Activated naive CD8-positive, alpha-beta T cell treated with anti-CD3 and anti-CD28 coated beads for 36 hours (primary cell): Measurements from ENCODE around the gene PHLPP1. TPM values are rescaled to one million over a fixed set of nuclear protein-coding genes. Genes with fewer than 3 reads are reported as not detected.
A peak's percentile ranks its signal among the peaks of the same experiment; 100 is the strongest.

ENCODE experiments used
- DNase-seq: peaks from one replicate; pipeline ENCODE4 v3.0.0; 2021
- H3K27ac Mint-ChIP-seq: one replicate; pipeline ENCODE4 v1.8.0; 2022; ENCODE audit warnings: mild to moderate bottlenecking, moderate library complexity, mixed read lengths
- H3K27me3 Mint-ChIP-seq: one replicate; pipeline ENCODE4 v1.8.0; 2022; ENCODE audit warnings: mild to moderate bottlenecking, mixed read lengths
- H3K36me3 Mint-ChIP-seq: one replicate; pipeline ENCODE4 v1.8.0; 2021; ENCODE audit warnings: mild to moderate bottlenecking, mixed read lengths
- H3K4me1 Mint-ChIP-seq: one replicate; pipeline ENCODE4 v1.8.0; 2021; ENCODE audit warnings: mixed read lengths
- H3K4me3 Mint-ChIP-seq: one replicate; pipeline ENCODE4 v1.8.0; 2022; ENCODE audit warnings: mild to moderate bottlenecking, moderate library complexity, mixed read lengths
- H3K9me3 Mint-ChIP-seq: one replicate; pipeline ENCODE4 v1.8.0; 2022; ENCODE audit warnings: mixed read lengths
- total RNA-seq, 2 experiments: library from RNA; stranded (reverse); gene quantifications; one replicate each; pipeline ENCODE4 v1.2.3, GENCODE V29; 2021

The PHLPP1 gene
- total RNA-seq, 2 experiments from 2014 or later: 10.4 to 11.4 TPM

DNA sequence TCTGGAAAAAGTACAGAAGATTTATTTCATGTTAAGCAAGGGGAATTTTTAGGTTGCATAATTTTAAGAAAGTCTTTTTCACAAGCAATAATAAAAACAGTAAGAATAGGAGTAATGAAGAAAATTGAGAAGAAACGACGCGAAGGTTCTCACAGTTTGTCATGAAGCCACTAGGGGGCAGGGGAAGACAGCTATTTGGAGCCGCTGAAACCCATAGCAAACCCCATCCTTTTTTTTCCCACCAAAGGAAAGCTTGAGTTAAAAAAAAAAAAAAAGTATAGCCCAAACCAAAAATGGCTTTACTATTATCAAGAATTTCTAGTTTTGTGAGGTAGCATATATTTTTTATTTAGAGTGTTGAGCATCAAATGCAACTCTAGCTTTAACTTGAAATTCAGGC, 300.9 kb downstream of the PHLPP1 start:
- no peak overlapping the region for H3K4me3 Mint-ChIP-seq
- no peak overlapping the region for H3K27ac Mint-ChIP-seq
- H3K9me3 Mint-ChIP-seq: peaks cover 7% of the 10 kb centered on the region
- peaks cover 2% of the 10 kb centered on the region for H3K36me3 Mint-ChIP-seq
- H3K27me3 Mint-ChIP-seq: peaks cover 15% of the 10 kb centered on the region
- no peaks in the 10 kb centered on the region for H3K4me1 Mint-ChIP-seq
- peak; percentile 29 for DNase-seq

DNA sequence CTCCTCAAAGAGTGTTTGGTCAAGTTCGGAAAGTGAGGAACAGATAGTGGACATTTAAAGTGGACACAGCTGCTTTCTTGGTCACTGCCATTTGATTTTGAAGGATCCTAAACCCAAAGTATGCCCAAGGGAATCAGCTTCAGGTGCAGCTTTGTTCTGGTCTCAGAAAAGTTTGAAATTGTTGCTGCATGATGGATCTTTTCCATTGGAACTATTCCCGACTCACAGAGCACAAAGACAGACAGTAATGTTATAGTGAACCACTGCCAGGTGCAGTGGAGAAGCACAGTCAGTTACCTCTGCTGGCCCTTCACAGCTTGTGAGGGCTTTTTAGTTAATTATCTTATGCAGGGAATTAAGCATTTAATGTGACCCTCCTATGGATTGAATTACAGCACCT, 301.7 kb downstream of the PHLPP1 start:
- Mint-ChIP-seq H3K36me3 (peaks cover 2% of the 10 kb centered on the region), H3K27ac (no peak overlapping the region), H3K4me1 (no peaks in the 10 kb centered on the region), H3K9me3 (peaks cover 7% of the 10 kb centered on the region), H3K4me3 (no peak overlapping the region), H3K27me3 (peaks cover 15% of the 10 kb centered on the region)
- DNase-seq: no peak

DNA sequence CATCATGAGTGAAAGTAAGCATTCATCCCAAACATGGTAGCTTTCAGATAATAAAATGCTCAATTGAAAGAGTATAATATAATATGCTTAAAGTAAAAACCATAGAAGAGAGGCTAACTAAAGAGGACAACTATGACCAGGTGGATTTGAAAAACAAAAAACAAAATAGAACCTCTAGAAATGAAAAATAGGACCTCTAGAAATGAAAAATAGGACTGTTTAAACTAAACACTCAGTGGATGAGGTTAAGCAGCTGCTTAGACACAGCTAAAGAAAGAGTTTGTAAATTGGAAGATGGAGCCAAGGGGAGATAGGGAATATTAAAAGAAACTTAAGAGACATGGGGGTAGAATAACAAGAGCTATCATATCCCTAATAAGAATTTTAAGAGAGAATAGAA, 302.6 kb downstream of the PHLPP1 start:
- Mint-ChIP-seq H3K4me1 (no peaks in the 10 kb centered on the region), H3K9me3 (peaks cover 7% of the 10 kb centered on the region), H3K27me3 (peaks cover 13% of the 10 kb centered on the region), H3K36me3 (peaks cover 2% of the 10 kb centered on the region), H3K4me3 (no peak overlapping the region), H3K27ac (no peak overlapping the region)
- no peak for DNase-seq

DNA sequence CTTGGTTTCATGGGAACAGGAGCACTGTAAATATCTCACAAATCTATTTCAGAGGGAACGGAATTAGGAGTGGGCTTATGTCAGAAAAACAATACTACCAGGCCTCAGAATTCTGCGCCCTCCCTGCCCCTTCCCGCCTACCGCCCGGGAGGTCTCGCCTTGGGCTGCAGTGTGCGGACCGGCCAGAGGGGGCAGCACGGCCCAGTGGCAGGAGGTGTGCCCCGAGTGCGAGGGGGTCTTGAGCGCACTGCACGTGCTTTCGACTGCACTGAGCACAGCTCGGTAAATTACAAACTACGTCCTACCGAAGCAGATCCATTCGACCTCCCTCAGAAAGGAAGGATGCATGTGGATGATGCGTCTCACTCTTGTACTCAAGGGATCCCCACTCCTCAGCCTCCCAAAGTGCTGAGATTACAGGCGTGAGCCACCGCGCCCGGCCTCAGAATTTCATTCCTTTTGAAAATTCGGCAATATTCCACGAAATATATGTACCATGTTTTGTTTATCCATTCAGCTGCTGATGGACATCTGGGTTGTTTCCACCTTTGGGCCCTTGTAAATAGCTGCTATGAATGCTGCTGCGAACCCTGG, 307.2 kb downstream of the PHLPP1 start:
- no peak overlapping the region for H3K4me3 Mint-ChIP-seq
- no peaks in the 10 kb centered on the region for H3K4me1 Mint-ChIP-seq
- peak; percentile 39 for DNase-seq
- peaks cover 2% of the 10 kb centered on the region for H3K36me3 Mint-ChIP-seq
- peaks cover 4% of the 10 kb centered on the region for H3K27me3 Mint-ChIP-seq
- peaks cover 7% of the 10 kb centered on the region for H3K9me3 Mint-ChIP-seq
- no peak overlapping the region for H3K27ac Mint-ChIP-seq

DNA sequence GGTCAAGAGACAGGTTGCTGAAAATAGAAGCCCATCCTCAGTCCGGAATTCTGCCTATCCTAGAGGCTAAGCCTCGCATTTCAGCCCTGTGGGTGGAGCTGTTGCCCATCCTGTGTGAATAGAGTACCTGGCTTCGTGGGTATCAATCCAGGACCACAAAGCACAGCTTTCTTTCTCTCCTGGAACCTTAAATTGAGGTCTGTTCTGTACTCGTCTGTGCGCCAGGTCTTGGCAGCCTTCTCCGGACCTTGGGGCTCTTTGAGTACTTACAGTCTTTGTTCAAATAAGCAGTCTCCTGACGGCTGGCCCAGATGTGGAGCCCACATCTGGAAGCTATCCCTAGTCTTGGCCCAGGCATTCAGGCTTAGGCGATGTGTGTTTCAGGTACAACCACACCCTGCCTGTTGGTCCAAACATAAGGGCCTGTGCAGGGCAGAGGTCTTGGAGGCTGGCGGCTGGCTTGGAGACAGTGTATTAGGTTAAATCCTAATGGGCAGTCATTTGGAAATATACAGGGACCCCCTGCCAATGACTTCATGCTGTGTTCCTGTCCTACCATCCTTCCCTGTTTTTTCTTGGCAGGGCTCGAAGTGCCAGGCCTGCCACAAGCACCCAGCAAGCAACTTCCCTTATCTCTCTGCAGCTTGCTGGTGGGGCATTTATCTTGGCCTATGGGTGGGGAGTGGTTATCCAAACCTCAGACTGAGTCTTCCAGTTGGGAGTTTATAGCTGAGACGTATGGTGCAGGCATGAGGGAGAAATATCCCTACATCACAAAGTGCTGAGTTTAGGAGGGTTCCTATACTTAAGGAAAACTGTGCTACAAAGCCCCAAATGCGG, 310.1 kb downstream of the PHLPP1 start:
- no peaks in the 10 kb centered on the region for H3K4me1 Mint-ChIP-seq
- H3K36me3 Mint-ChIP-seq: no peaks in the 10 kb centered on the region
- DNase-seq: no peak
- H3K9me3 Mint-ChIP-seq: no peaks in the 10 kb centered on the region
- no peak overlapping the region for H3K27ac Mint-ChIP-seq
- no peaks in the 10 kb centered on the region for H3K27me3 Mint-ChIP-seq
- H3K4me3 Mint-ChIP-seq: no peak overlapping the region

DNA sequence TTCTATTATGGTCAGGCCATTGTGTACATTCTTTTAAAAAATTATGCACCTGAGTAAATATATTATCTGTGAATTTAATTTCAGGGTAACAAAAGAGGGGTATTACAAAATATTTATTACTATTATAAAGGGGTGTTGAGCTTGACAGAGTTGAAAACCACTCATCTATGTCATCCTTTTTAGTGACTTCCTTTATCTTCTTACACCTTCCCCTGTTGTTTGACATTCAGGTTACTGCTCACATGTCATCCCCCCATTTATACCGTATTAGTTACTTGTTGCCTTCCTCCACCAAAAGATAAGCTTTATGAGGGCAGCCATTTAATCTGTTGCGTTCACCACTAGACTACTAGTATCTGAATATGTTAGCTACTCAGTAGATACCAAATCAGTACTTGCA, 313.0 kb downstream of the PHLPP1 start:
- H3K4me1 Mint-ChIP-seq: no peaks in the 10 kb centered on the region
- H3K27ac Mint-ChIP-seq: no peak overlapping the region
- no peak overlapping the region for H3K4me3 Mint-ChIP-seq
- DNase-seq: no peak
- H3K27me3 Mint-ChIP-seq: no peaks in the 10 kb centered on the region
- H3K36me3 Mint-ChIP-seq: no peaks in the 10 kb centered on the region
- no peaks in the 10 kb centered on the region for H3K9me3 Mint-ChIP-seq

Other genes starting within 250 kb of the PHLPP1 start
- 10 to 100 TPM; 25.1 to 28.9 TPM for gene ZCCHC2, start 192.5 kb upstream of the PHLPP1 start, total RNA-seq